Measurements from ENCODE around the gene MYO3B.

DNA sequence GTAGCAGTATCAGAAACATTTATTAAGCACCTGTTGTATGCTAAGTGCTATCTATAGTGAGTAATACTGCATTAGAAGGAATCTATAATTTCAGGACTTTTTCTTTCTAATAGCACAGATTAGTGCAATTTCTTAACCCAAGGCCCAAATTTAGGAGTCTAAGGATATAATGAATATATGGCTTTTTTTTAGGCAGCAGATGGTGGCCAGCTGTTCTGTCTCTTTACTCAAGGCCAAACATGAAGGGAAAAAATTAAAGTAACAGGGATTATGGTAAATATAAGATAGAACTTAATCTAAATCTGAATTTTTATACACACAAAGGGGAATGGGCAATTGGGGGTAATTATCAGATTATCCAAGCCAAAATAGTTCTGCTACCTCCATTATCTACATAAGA, 306.6 kb downstream of the MYO3B start:
- TF ChIP-seq, protein P1, sequence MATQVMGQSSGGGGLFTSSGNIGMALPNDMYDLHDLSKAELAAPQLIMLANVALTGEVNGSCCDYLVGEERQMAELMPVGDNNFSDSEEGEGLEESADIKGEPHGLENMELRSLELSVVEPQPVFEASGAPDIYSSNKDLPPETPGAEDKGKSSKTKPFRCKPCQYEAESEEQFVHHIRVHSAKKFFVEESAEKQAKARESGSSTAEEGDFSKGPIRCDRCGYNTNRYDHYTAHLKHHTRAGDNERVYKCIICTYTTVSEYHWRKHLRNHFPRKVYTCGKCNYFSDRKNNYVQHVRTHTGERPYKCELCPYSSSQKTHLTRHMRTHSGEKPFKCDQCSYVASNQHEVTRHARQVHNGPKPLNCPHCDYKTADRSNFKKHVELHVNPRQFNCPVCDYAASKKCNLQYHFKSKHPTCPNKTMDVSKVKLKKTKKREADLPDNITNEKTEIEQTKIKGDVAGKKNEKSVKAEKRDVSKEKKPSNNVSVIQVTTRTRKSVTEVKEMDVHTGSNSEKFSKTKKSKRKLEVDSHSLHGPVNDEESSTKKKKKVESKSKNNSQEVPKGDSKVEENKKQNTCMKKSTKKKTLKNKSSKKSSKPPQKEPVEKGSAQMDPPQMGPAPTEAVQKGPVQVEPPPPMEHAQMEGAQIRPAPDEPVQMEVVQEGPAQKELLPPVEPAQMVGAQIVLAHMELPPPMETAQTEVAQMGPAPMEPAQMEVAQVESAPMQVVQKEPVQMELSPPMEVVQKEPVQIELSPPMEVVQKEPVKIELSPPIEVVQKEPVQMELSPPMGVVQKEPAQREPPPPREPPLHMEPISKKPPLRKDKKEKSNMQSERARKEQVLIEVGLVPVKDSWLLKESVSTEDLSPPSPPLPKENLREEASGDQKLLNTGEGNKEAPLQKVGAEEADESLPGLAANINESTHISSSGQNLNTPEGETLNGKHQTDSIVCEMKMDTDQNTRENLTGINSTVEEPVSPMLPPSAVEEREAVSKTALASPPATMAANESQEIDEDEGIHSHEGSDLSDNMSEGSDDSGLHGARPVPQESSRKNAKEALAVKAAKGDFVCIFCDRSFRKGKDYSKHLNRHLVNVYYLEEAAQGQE (IDR thresholded peaks at IDR 0.05; ENCODE audit: insufficient read depth in 1 of 2, low read depth in 2 of 2, low read length in 2 of 2) = no peak
- no peak for TF ChIP-seq TAF1 (IDR thresholded peaks at IDR 0.05; ENCODE audit: borderline replicate concordance, insufficient read depth, low read length)
- no peak for TF ChIP-seq POLR2AphosphoS5 (IDR thresholded peaks at IDR 0.05; ENCODE audit: low read depth, low read length)
- TF ChIP-seq SIN3A (IDR thresholded peaks at IDR 0.05; ENCODE audit: borderline replicate concordance, insufficient read depth, low read length) = no peak
- TF ChIP-seq FOXP2 (optimal IDR thresholded peaks at IDR 0.05; ENCODE audit: borderline replicate concordance, extremely low read depth, extremely low read length, insufficient read depth) = no peak
